Stomach (tissue), 9 donors: ENCODE measurements around the gene FRMD1. TPM values are rescaled to one million over a fixed set of nuclear protein-coding genes. Genes with fewer than 3 reads are reported as not detected.

Experiments
- DNase-seq, 2 donors: peaks; one replicate each; pipeline versions ENCODE4 v3.0.0 to v3.0.0-alpha.2; 2013 to 2019
- H3K27ac ChIP-seq, 5 donors: fragments of 200-600 bp in 4 of 5; sonication (generic) in 4 of 5; one replicate each; pipeline ENCODE4 v1.5.1; 2013 to 2019; ENCODE audit warnings: mild to moderate bottlenecking in 1 of 5, moderate library complexity in 1 of 5
- H3K27me3 ChIP-seq, 3 donors: fragments of 200-600 bp; sonication (generic); one replicate each; pipeline ENCODE4 v1.5.1; 2017 to 2019; ENCODE audit warnings: mixed run types in 1 of 3
- H3K36me3 ChIP-seq, 4 donors: fragments of 200-600 bp; sonication (generic); 1 replicate in 3 of 4; 2 replicates in 1 of 4; pipeline ENCODE4 v1.5.1; 2016 to 2019
- H3K4me1 ChIP-seq, 4 donors: fragments of 200-600 bp; sonication (generic); one replicate each; pipeline ENCODE4 v1.5.1; 2016 to 2019
- H3K4me3 ChIP-seq, 4 donors: fragments of 200-600 bp; sonication (generic) in 3 of 4; one replicate each; pipeline ENCODE4 v1.5.1; 2016 to 2019; ENCODE audit warnings: mild to moderate bottlenecking in 1 of 4
- H3K9me3 ChIP-seq, 4 donors: fragments of 200-600 bp; sonication (generic); one replicate each; pipeline ENCODE4 v1.5.1; 2016 to 2019
- CTCF ChIP-seq, 7 experiments: fragments of 450-650 bp in 4 of 7; fragments of 200-600 bp in 3 of 7; sonication (generic) in 3 of 7; IDR thresholded peaks; one replicate each; pipeline ENCODE4 v1.5.1; 2016 to 2019; ENCODE audit warnings: antibody characterized with exemption in 7 of 7, control low read depth in 2 of 7, mild to moderate bottlenecking in 1 of 7
- EP300 ChIP-seq: sonication (generic); formaldehyde crosslinking; IDR thresholded peaks from one replicate; pipeline ENCODE4 v1.6.1; 2017; ENCODE audit warnings: antibody characterized with exemption
- POLR2A ChIP-seq, 4 donors: fragments of 450-650 bp; IDR thresholded peaks; one replicate each; pipeline ENCODE4 v1.6.1; 2016; ENCODE audit warnings: antibody characterized with exemption in 4 of 4, control low read depth in 2 of 4, mild to moderate bottlenecking in 1 of 4, moderate library complexity in 1 of 4
- POLR2AphosphoS5 ChIP-seq, 3 donors: sonication (generic); formaldehyde crosslinking; IDR thresholded peaks; one replicate each; pipeline ENCODE4 v1.6.1; 2016; ENCODE audit warnings: antibody characterized with exemption in 3 of 3
- WGBS, 5 donors: extraction: QIAGEN DNeasy Blood & Tissue Kit in 3 of 5; methylation state at CpG; one replicate each; pipeline versions ENCODE4 v1.1.5 to v1.1.7; 2013 to 2018; 5-methylcytosine and 5-hydroxymethylcytosine counted together
- intact Hi-C: fragments of 100-400 bp; cut with DNase I; formaldehyde crosslinking; loops from one replicate; pipeline ENCODE4 v1.15.1; 2023; ENCODE audit warnings: low total_unique reads
- polyA plus RNA-seq, 3 donors: library from polyadenylated mRNA; stranded (reverse); fragments of 200-250 nt; gene quantifications; one replicate each; pipeline ENCODE4 v1.2.3, GENCODE V29; 2013
- total RNA-seq, 5 donors: library from RNA; depleted of rRNA; stranded (reverse); fragments of >200 nt; gene quantifications; one replicate each; pipeline versions ENCODE4 v1.1.0 to v1.2.3, GENCODE V29; 2014 to 2016
- donor health status: healthy with polysubstance abuse.
- donor health status: Bipolar disorder and iron deficiency.
- donor health status: healthy.

FRMD1 gene
- total and polyA plus RNA-seq, 8 donors, result 0.43 to 42.9 (median 7.7) TPM

GRCh38 chr6:168116975-168117899, 38.2 kb upstream of the FRMD1 start:
- no peak for DNase-seq
- H3K4me3 ChIP-seq, result no peak overlapping the region
- WGBS, 5 donors, result 72 to 80% (median 79%) methylated on average over 17 to 26 of the region's 26 CpGs
- H3K9me3 ChIP-seq, result no peaks in the 10 kb centered on the region
- H3K27me3 ChIP-seq, result no peaks in the 10 kb centered on the region
- intact Hi-C loops, result loop anchor here (5.0 kb wide), 1 partner anchor 40 kb away; the partner anchor contains the start of gene FRMD1
- peaks cover 0 to 3% (median 0%) of the 10 kb centered on the region in 4 donors for H3K4me1 ChIP-seq
- H3K36me3 ChIP-seq, result no peaks in the 10 kb centered on the region
- H3K27ac ChIP-seq, result no peak overlapping the region
- no peak for TF ChIP-seq EP300
- no peak for TF ChIP-seq CTCF (IDR thresholded peaks at IDR 0.05)
- TF ChIP-seq POLR2AphosphoS5 (IDR thresholded peaks at IDR 0.05), result no peak
- no peak for TF ChIP-seq POLR2A (IDR thresholded peaks at IDR 0.05)

DNA sequence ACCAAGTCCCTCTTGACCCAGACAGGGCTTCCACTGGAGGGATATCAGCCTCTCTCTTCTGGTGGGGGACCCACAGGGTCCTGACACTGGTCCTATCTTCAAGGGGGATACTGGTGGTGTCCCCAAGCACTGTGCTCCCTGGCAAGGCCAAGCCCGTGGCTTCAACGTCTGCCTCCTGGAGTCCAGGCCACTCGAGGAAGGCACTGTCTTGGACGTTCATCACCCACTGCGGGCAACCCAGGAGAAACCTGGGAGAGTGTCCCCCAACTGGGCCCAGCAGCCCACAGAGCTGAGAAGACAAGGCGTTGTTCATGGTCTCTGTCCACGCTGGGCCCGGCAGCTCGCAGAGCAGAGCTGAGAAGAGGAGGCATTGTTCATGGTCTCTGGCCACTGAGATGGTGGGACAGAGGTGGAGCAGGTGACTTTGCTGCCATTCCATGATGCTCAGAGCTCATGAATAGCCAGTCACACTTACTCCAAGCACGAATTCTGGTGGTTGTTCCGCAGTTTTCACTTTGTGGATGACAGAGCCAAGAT, 37.5 kb upstream of the FRMD1 start:
- TF ChIP-seq EP300 (no peak), POLR2A (IDR thresholded peaks at IDR 0.05) (no peak), POLR2AphosphoS5 (IDR thresholded peaks at IDR 0.05) (no peak), CTCF (IDR thresholded peaks at IDR 0.05) (no peak)
- Histone ChIP-seq H3K27ac (no peak overlapping the region), H3K4me1 (peaks cover 0 to 3% (median 0%) of the 10 kb centered on the region in 4 donors), H3K27me3 (no peaks in the 10 kb centered on the region), H3K9me3 (no peaks in the 10 kb centered on the region), H3K4me3 (no peak overlapping the region), H3K36me3 (no peaks in the 10 kb centered on the region)
- 92 to 100% (median 93%) methylated on average over 6 to 11 of the region's 11 CpGs for WGBS, 5 donors
- intact Hi-C loops, result loop anchor here (5.0 kb wide), 1 partner anchor 39 kb away; the partner anchor contains the start of gene FRMD1
- DNase-seq, result no peak

GRCh38 chr6:168115748-168116437, 36.9 kb upstream of the FRMD1 start:
- Histone ChIP-seq H3K4me3 (no peak overlapping the region), H3K4me1 (peaks cover 0 to 3% (median 0%) of the 10 kb centered on the region in 4 donors), H3K9me3 (no peaks in the 10 kb centered on the region), H3K27ac (no peak overlapping the region), H3K27me3 (no peaks in the 10 kb centered on the region), H3K36me3 (no peaks in the 10 kb centered on the region)
- DNase-seq, result no peak
- TF ChIP-seq EP300 (no peak), POLR2A (IDR thresholded peaks at IDR 0.05) (no peak), POLR2AphosphoS5 (IDR thresholded peaks at IDR 0.05) (no peak), CTCF (IDR thresholded peaks at IDR 0.05) (no peak)
- 68 to 88% (median 81%) methylated on average over 4 to 5 of the region's 5 CpGs for WGBS, 5 donors
- intact Hi-C loops, result loop anchor here (5.0 kb wide), 1 partner anchor 39 kb away; the partner anchor contains the start of gene FRMD1

DNA sequence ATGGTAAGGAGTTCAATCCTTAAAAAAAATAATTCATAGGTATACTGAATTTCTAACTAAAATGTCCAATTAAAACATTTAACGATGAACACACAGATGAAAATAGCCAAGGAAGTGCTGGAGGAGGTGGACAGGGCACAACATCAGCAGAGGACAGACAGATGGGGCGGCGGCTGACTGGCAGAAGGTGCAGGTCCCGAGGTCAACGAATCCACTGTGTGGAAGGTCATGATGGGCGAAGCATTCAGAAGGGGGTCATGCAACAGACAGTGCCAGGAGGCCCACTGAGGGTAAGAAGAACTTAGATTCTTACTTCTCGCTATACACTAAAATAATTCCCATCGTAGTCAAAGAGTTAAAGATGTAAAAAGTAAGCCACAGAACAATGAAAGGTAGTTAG, 34.2 kb upstream of the FRMD1 start:
- DNase-seq, result no peak

More for the DNA sequence above, 34.2 kb upstream of the FRMD1 start:
- WGBS, 5 donors, result 87 to 96% (median 94%) methylated on average over 8 of the region's 8 CpGs
- TF ChIP-seq CTCF (IDR thresholded peaks at IDR 0.05) (no peak), EP300 (no peak), POLR2AphosphoS5 (IDR thresholded peaks at IDR 0.05) (no peak), POLR2A (IDR thresholded peaks at IDR 0.05) (no peak)
- H3K4me1 ChIP-seq, result peaks cover 0 to 3% (median 0%) of the 10 kb centered on the region in 4 donors
- H3K27ac ChIP-seq, result no peak overlapping the region
- H3K9me3 ChIP-seq, result no peaks in the 10 kb centered on the region
- H3K27me3 ChIP-seq, result no peaks in the 10 kb centered on the region
- H3K4me3 ChIP-seq, result no peak overlapping the region
- intact Hi-C loops, result no loop called here
- H3K36me3 ChIP-seq, result no peaks in the 10 kb centered on the region
